Neural cell (in vitro differentiated cells): ENCODE measurements around the gene PRAF2. TPM values are rescaled to one million over a fixed set of nuclear protein-coding genes. Genes with fewer than 3 reads are reported as not detected.
A peak's percentile ranks its signal among the peaks of the same experiment; 100 is the strongest.

Experiments
- H2AFZ ChIP-seq: fragments of 200-600, 300-800 bp; sonication (generic), shearing (Covaris generic); 2 replicates; pipeline ENCODE4 v1.6.0; 2014; ENCODE audit warnings: low read depth, mild to moderate bottlenecking, antibody characterized with exemption, low read length, moderate library complexity
- H3F3A ChIP-seq: fragments of 200-600 bp; shearing (Covaris generic); 2 replicates; pipeline ENCODE4 v1.6.1; 2016; ENCODE audit warnings: mild to moderate bottlenecking, moderate library complexity, mixed read lengths, antibody characterized with exemption, low read length; ENCODE audit not compliant: insufficient read depth, poor library complexity, severe bottlenecking
- H3K27ac ChIP-seq: fragments of 200-600, 300-800 bp; sonication (generic), shearing (Covaris generic); 2 replicates; pipeline ENCODE4 v1.5.1; 2014; ENCODE audit warnings: mild to moderate bottlenecking, low read length, moderate library complexity
- H3K27me3 ChIP-seq: fragments of 300-800, 200-600 bp; sonication (generic), shearing (Covaris generic); 2 replicates; pipeline ENCODE4 v1.6.0; 2014; ENCODE audit warnings: mild to moderate bottlenecking, low read depth, low read length, moderate library complexity; ENCODE audit not compliant: insufficient read depth
- H3K36me3 ChIP-seq: fragments of 300-800, 200-600 bp; sonication (generic), shearing (Covaris generic); 2 replicates; pipeline ENCODE4 v1.5.1; 2014; ENCODE audit warnings: mild to moderate bottlenecking, antibody characterized with exemption, low read length, moderate library complexity; ENCODE audit not compliant: insufficient read depth
- H3K4me2 ChIP-seq: fragments of 300-800, 200-600 bp; sonication (generic), shearing (Covaris generic); 2 replicates; pipeline ENCODE4 v1.6.0; 2014; ENCODE audit warnings: mild to moderate bottlenecking, low read length
- H3K4me3 ChIP-seq: fragments of 300-800, 200-600 bp; sonication (generic), shearing (Covaris generic); 2 replicates; pipeline ENCODE4 v1.5.1; 2014; ENCODE audit warnings: mild to moderate bottlenecking, low read length, moderate library complexity
- H3K79me2 ChIP-seq: fragments of 200-600 bp; shearing (Covaris generic); replicated peaks from 2 replicates; pipeline ENCODE4 v1.6.0; 2014; ENCODE audit warnings: mild to moderate bottlenecking, low read length, moderate library complexity; ENCODE audit not compliant: insufficient read depth
- H3K9ac ChIP-seq: fragments of 300-800, 200-600 bp; sonication (generic), shearing (Covaris generic); 2 replicates; pipeline ENCODE4 v1.6.1; 2016; ENCODE audit warnings: mild to moderate bottlenecking, low read length, mixed read lengths
- H3K9me2 ChIP-seq: fragments of 200-600 bp; shearing (Covaris generic); 2 replicates; pipeline ENCODE4 v1.6.1; 2016; ENCODE audit warnings: mild to moderate bottlenecking, low read length, mixed read lengths; ENCODE audit not compliant: insufficient read depth
- H3K9me3 ChIP-seq: fragments of 200-600, 300-800 bp; sonication (generic), shearing (Covaris generic); 2 replicates; pipeline ENCODE4 v1.6.1; 2016; ENCODE audit warnings: mild to moderate bottlenecking, mixed run types, low read length, moderate library complexity, mixed read lengths
- H4K20me1 ChIP-seq: fragments of 200-600 bp; shearing (Covaris generic); 2 replicates; pipeline ENCODE4 v1.6.1; 2016; ENCODE audit warnings: mild to moderate bottlenecking, mixed run types; ENCODE audit not compliant: insufficient read depth
- CTCF ChIP-seq: fragments of 450-650 bp; IDR thresholded peaks from 2 replicates; pipeline ENCODE4 v1.5.1; 2014; ENCODE audit warnings: antibody characterized with exemption, mild to moderate bottlenecking, moderate library complexity; ENCODE audit not compliant: poor library complexity, severe bottlenecking
- EP300 ChIP-seq: fragments of 450-650 bp; conservative IDR thresholded peaks from 2 replicates; pipeline ENCODE4 v1.6.1; 2014; ENCODE audit warnings: antibody characterized with exemption, mild to moderate bottlenecking, moderate library complexity; ENCODE audit not compliant: poor library complexity, severe bottlenecking
- EZH2 ChIP-seq: fragments of 200-600, 300-800 bp; shearing (Covaris generic), sonication (generic); IDR thresholded peaks from 2 replicates; pipeline ENCODE4 v1.6.1; 2014; ENCODE audit warnings: antibody characterized with exemption, low read length, borderline replicate concordance, mild to moderate bottlenecking; ENCODE audit not compliant: insufficient read depth, poor library complexity, severe bottlenecking
- MXI1 ChIP-seq: fragments of 450-650 bp; conservative IDR thresholded peaks from 2 replicates; pipeline ENCODE4 v1.6.1; 2014; ENCODE audit warnings: antibody characterized with exemption, mild to moderate bottlenecking; ENCODE audit not compliant: poor library complexity, severe bottlenecking
- POLR2AphosphoS5 ChIP-seq: IDR thresholded peaks from 2 replicates; pipeline ENCODE4 v1.6.1; 2012
- RAD21 ChIP-seq: fragments of 450-650 bp; conservative IDR thresholded peaks from 2 replicates; pipeline ENCODE4 v1.6.1; 2014; ENCODE audit warnings: antibody characterized with exemption, mild to moderate bottlenecking, moderate library complexity
- SMC3 ChIP-seq: fragments of 450-650 bp; conservative IDR thresholded peaks from 2 replicates; pipeline ENCODE4 v1.6.1; 2014; ENCODE audit warnings: antibody characterized with exemption, mild to moderate bottlenecking, moderate library complexity; ENCODE audit not compliant: poor library complexity
- TAF1 ChIP-seq: IDR thresholded peaks from 2 replicates; pipeline ENCODE4 v1.6.1; 2012; ENCODE audit warnings: low read depth
- polyA plus RNA-seq: library from polyadenylated mRNA; depleted of rRNA; stranded (reverse); fragments of >200 nt; gene quantifications from 2 replicates; pipeline ENCODE4 v1.2.3, GENCODE V29; 2014
- TF ChIP-seq, protein P1 (sequence below): IDR thresholded peaks from 2 replicates; pipeline ENCODE4 v1.6.1; 2012; ENCODE audit warnings: borderline replicate concordance

The PRAF2 gene
- polyA plus RNA-seq, 1 donor from 2014 or later, result 7.3 TPM

GRCh38 chrX:49072712-49073095 lies 1.1 kb downstream of the PRAF2 start:
- H3K27me3 ChIP-seq, result no peaks in the 10 kb centered on the region
- peak overlapping the region; percentile 87 for H3K9ac ChIP-seq
- no peaks in the 10 kb centered on the region for H3K9me2 ChIP-seq
- H3K9me3 ChIP-seq, result no peaks in the 10 kb centered on the region
- H3K36me3 ChIP-seq, result no peaks in the 10 kb centered on the region
- H3K4me2 ChIP-seq, result no peak overlapping the region
- no peak overlapping the region for H3K27ac ChIP-seq
- no peaks in the 10 kb centered on the region for H4K20me1 ChIP-seq
- H3K4me3 ChIP-seq, result peak overlapping the region; percentile 85
- H2AFZ ChIP-seq, result no peak overlapping the region
- TF ChIP-seq, protein P1, sequence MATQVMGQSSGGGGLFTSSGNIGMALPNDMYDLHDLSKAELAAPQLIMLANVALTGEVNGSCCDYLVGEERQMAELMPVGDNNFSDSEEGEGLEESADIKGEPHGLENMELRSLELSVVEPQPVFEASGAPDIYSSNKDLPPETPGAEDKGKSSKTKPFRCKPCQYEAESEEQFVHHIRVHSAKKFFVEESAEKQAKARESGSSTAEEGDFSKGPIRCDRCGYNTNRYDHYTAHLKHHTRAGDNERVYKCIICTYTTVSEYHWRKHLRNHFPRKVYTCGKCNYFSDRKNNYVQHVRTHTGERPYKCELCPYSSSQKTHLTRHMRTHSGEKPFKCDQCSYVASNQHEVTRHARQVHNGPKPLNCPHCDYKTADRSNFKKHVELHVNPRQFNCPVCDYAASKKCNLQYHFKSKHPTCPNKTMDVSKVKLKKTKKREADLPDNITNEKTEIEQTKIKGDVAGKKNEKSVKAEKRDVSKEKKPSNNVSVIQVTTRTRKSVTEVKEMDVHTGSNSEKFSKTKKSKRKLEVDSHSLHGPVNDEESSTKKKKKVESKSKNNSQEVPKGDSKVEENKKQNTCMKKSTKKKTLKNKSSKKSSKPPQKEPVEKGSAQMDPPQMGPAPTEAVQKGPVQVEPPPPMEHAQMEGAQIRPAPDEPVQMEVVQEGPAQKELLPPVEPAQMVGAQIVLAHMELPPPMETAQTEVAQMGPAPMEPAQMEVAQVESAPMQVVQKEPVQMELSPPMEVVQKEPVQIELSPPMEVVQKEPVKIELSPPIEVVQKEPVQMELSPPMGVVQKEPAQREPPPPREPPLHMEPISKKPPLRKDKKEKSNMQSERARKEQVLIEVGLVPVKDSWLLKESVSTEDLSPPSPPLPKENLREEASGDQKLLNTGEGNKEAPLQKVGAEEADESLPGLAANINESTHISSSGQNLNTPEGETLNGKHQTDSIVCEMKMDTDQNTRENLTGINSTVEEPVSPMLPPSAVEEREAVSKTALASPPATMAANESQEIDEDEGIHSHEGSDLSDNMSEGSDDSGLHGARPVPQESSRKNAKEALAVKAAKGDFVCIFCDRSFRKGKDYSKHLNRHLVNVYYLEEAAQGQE, result no peak
- TF ChIP-seq RAD21 (no peak), CTCF (no peak), MXI1 (no peak), EP300 (no peak), TAF1 (no peak)
- no peaks in the 10 kb centered on the region for H3K79me2 ChIP-seq
- H3F3A ChIP-seq, result no peaks in the 10 kb centered on the region

DNA sequence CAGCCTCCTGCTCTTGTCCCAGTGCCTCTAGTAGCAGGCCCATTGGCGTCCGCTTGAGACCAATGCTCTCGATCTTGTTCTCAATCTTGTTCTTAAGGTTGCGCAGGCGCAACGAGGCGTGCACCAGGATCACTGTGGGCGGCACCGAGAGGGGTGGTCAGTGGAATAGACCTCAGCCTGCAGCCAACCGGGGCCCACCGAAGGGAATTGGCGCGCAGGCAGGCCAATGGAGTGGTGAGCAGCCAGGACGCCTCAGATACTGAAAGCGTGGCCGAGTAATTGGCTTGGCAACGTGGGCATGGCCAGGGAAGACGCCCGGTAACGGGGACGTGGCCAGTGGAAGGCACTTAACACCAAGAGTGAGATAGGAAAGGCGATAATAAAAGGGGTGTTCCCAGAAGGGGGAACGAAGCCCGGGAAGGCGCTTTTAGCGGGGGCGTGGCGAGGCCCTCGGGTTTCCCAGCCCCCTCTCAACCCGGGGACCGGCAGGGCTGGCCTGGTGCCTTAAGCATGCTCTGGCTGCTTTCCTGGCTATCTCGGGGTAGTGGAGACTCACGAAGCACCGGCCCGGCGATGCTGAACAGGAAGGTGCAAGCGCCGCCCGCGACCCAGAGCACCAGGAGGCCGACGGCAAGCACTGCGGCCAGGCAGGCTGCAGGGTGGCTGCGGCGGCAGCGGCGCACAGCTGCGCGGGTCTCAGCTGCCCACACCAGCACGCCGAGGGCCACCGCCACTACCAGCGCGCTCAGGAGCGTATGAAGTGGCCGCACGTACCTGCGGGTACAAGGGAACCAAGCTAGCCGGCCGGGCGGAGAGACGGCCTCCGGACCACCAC lies 1.7 kb downstream of the PRAF2 start:
- Histone ChIP-seq H3K27me3 (no peaks in the 10 kb centered on the region), H4K20me1 (no peaks in the 10 kb centered on the region), H3K36me3 (no peaks in the 10 kb centered on the region), H3K27ac (no peak overlapping the region), H2AFZ (no peak overlapping the region), H3K79me2 (no peaks in the 10 kb centered on the region), H3K9ac (peak overlapping the region; percentile 87), H3K4me3 (peak overlapping the region; percentile 85), H3F3A (no peaks in the 10 kb centered on the region), H3K4me2 (no peak overlapping the region), H3K9me3 (no peaks in the 10 kb centered on the region), H3K9me2 (no peaks in the 10 kb centered on the region)
- TF ChIP-seq MXI1 (no peak), CTCF (no peak), SMC3 (no peak), POLR2AphosphoS5 (no peak), EP300 (no peak), EZH2 (no peak), TAF1 (no peak), RAD21 (no peak)
- TF ChIP-seq, protein P1, result no peak
